ENCODE data around the gene MBD5. TPM values are rescaled to one million over a fixed set of nuclear protein-coding genes. Genes with fewer than 3 reads are reported as not detected.

MBD5 gene
- total and polyA plus RNA-seq, 2 donors (not counting 1 experiment from before 2014, with no cell fraction given), result 10.9 to 69.7 TPM

DNA sequence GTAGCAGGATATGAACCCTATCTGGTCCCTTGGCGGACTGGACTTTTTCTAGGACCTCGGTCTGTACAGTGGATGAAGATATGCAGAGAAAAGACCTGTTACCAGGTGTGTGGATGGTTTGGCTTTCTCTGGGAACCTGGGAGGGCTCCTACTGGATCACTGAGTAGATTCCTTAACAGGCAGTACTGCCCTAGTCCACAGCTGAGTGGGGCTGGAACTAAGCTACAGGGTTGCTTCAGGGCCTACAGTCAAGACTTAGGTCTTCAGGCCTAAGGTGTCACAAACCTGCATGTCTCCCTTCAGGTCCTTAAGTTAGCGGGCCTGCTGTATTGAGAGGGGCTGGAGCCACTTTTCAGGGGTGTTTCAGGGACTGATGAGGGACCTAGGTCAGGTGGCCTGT, 43.2 kb upstream of the MBD5 start:
- no peak overlapping the region for H3K27ac Mint-ChIP-seq
- CTCF ChIA-PET, result interaction anchor here (1.3 kb wide), 1 partner anchor 11 kb away, joined by 4 read pairs; no protein-coding TSS in a partner anchor
- no peaks in the 10 kb centered on the region for H3K4me1 ChIP-seq (ENCODE audit: control insufficient read depth in 2 of 2, insufficient read depth in 2 of 2, low read length in 2 of 2)

More for the DNA sequence above, 43.2 kb upstream of the MBD5 start:
- POLR2A ChIA-PET, result interaction anchor here (1.4 kb wide), 1 partner anchor 43 kb away, joined by 3 read pairs; the partner anchor contains the start of gene ORC4
- Histone ChIP-seq H2AFZ (ENCODE audit: insufficient read depth, low read depth, low read length, poor library complexity, severe bottlenecking) (no peak overlapping the region), H3K79me2 (ENCODE audit: control insufficient read depth, insufficient read depth, low read length) (peaks cover 36% of the 10 kb centered on the region), H3K27ac (ENCODE audit: low read length in 2 of 2) (no peak overlapping the region), H4K20me1 (ENCODE audit: control insufficient read depth, insufficient read depth, low read length, poor library complexity, severe bottlenecking) (peaks cover 35% of the 10 kb centered on the region), H3K4me3 (ENCODE audit: control extremely low read depth in 1 of 5, extremely low read depth in 1 of 5, insufficient read depth in 1 of 5, low read depth in 2 of 5, low read length in 4 of 5) (no peak overlapping the region), H3K36me3 (replicated peaks in 1 of 2; ENCODE audit: control extremely low read depth in 1 of 2, control insufficient read depth in 1 of 2, extremely low read depth in 1 of 2, insufficient read depth in 2 of 2, low read length in 1 of 2) (peaks cover 2 to 13% of the 10 kb centered on the region in 2 experiments), H3K4me2 (replicated peaks; ENCODE audit: low read depth, low read length, poor library complexity, severe bottlenecking) (no peak overlapping the region), H3K9me3 (ENCODE audit: control extremely low read depth in 1 of 3, control insufficient read depth in 2 of 3, insufficient read depth in 1 of 3, low read length in 2 of 3) (no peaks in the 10 kb centered on the region), H3K9ac (ENCODE audit: low read length) (no peak overlapping the region), H3K27me3 (replicated peaks in 1 of 4; ENCODE audit: control extremely low read depth in 1 of 4, control insufficient read depth in 3 of 4, insufficient read depth in 4 of 4, low read length in 3 of 4) (no peaks in the 10 kb centered on the region)
- peaks cover 23% of the 10 kb centered on the region for H3K4me1 Mint-ChIP-seq
- no peaks in the 10 kb centered on the region for H3K9me3 Mint-ChIP-seq (ENCODE audit: insufficient read depth)
- intact Hi-C loops (cut with micrococcal nuclease), result no loop called here
- ATAC-seq (ENCODE audit: low read depth), result no peak
- no peak overlapping the region for H3K4me3 Mint-ChIP-seq
- no peaks in the 10 kb centered on the region for H3K27me3 Mint-ChIP-seq
- WGBS (ENCODE audit: insufficient coverage), result 100% methylated on average over 3 of the region's 3 CpGs
- TF ChIP-seq EZH2 (IDR thresholded peaks at IDR 0.05; ENCODE audit: borderline replicate concordance, insufficient read depth, low read depth, low read length, poor library complexity, severe bottlenecking) (no peak), CTCF (IDR thresholded peaks at IDR 0.05) (no peak)
- DNase-seq, result no peak
